HG03159 (cell line): ENCODE data around the gene SH3BP2.

Experiments
- ATAC-seq: cut with Tn5 transposase; IDR thresholded peaks from one replicate; pipeline ENCODE4 v1.9.1; 2021; ENCODE audit warnings: mild to moderate bottlenecking, moderate library complexity; ENCODE audit not compliant: unreplicated experiment

The SH3BP2 gene

DNA sequence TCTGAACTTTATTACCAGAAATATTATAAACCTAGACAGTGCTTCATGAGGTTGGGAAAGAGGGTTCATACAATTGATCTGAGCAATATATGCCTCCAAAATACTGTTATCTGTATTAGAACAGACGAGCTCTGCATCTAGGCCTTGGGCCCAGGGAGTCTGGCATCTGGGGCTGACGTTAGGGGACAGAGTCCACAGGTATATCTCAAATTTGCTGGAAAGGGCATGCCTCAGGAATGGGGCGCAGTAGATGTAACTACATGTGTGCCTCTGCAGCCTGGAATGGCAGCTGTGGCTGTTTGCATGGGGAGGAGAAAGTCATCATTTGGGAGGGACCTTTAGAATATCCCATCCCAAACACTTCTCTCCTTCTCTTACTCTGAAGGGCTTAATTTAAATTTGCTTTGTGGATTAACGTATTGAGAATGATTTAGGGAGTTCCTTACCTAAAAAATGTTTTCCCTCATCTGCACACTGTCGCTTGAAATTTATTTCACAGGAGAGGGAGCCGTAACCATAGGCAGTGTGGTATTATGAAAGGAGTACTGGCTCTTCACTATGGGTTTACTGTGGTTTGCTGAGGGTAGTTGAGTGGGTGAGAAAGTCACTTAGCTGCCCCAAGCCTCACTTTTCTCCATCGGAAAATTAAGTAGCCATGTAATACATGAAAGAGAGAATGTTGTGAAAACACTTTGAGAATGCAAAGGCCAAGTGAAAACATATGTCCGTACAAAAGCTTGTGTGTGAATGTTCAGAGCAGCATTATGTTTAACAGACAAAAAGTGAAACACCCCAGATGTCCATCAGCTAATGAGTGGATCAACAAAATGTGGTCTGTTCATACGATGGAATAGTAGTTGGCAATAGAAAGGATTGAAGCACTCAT is 56.6 kb downstream of the SH3BP2 start:
- no peak for ATAC-seq

- no peak for ATAC-seq
Observed at GRCh38 chr4:2850966-2851798, 58.3 kb downstream of the SH3BP2 start.

GRCh38 chr4:2852481-2852921 is 59.6 kb downstream of the SH3BP2 start:
- ATAC-seq = peak; percentile 56

GRCh38 chr4:2855584-2855983 is 62.7 kb downstream of the SH3BP2 start:
- no peak for ATAC-seq

DNA sequence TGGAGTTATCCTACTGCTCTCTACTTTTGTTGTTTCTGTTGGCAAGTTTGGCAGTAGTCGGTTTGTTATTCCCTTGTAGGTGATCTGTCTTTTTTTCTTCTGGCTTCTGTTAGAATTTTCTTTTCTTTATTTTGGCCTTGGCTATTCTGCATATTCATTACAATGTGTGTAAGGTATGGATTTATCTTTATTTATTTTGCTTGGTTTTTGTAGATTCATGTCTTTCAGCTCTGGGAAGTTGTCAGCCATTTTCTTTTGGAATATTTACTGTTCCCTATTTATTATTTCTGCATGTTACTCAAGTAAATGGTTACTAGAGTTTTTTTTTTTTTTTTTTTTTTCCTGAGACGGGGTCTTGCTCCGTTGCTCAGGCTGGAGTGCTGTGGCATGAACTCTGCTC is 63.4 kb downstream of the SH3BP2 start:
- no peak for ATAC-seq

DNA sequence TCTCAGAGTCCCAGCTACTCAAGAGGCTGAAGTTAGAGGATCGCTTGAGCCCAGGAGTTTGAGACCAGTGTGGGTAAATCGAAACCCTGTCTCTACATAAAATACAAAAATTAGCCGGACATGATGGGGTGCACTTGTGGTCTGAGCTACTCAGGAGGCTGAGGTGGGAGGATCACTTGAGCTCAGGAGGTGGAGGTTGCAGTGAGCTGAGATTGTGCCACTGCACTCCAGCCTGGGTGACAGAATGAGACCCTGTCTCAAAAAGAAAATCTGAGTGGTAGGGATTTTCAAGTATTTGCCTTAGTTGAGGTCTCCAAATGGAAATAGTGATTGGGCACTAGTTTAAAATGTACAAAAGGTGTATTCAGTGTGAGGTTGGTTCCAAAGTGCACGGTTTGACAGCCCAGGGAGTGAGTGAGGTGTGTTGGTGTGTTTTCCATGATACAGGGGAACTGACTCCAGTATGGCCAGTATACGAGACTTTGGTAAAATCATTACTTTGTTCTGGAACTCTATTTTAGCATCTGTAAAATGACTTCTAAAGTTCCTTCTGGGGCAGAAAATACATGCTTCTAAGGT is 64.6 kb downstream of the SH3BP2 start:
- no peak for ATAC-seq

GRCh38 chr4:2858451-2859217 is 65.7 kb downstream of the SH3BP2 start:
- no peak for ATAC-seq

DNA sequence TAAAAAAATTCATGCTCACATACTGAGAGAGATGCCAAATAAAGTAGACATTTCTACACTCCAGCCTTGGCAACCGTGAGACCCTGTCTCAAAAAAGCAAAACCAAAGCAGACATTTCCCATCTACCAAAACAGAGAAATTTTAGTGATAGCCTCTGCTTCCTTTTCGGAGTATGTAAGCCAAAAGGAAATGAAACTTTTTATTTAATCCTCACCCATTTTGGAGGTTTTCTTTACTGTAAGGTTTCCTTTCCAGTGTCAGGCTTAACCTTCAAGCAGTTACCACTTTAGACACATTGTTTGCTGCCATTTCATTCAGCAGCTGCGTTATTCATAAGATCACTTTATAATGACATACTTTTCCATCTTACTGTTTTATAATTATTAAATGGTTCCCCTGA is 66.6 kb downstream of the SH3BP2 start:
- ATAC-seq = no peak

- ATAC-seq = no peak
Observed at GRCh38 chr4:2860391-2861348, 67.8 kb downstream of the SH3BP2 start.

- ATAC-seq = no peak
Observed at GRCh38 chr4:2861631-2862436, 68.9 kb downstream of the SH3BP2 start.

GRCh38 chr4:2862528-2862927 is 69.6 kb downstream of the SH3BP2 start:
- ATAC-seq = no peak

- no peak for ATAC-seq
Observed at GRCh38 chr4:2863649-2864048, 70.8 kb downstream of the SH3BP2 start.

GRCh38 chr4:2865196-2865780 is 72.4 kb downstream of the SH3BP2 start:
- no peak for ATAC-seq

- ATAC-seq = no peak
Observed at GRCh38 chr4:2866160-2866861, 73.4 kb downstream of the SH3BP2 start.

DNA sequence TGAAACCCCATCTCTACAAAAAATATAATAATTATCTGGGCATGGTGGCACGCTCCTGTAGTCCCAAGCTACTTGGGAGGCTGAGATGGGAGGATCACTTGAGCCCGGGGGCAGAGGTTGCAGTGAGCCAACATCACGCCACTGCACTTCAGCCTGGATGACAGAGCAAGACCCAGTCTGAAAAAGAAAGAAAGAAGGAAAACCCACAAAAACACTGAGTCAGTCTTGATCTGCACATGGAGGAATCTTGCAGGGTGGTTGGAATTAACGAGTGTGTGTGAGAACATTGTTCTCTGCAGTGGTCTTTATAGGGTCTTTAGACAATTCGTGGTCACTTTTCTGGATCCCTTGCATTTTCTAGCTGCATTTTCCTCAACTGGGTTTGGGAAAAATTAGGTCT is 74.0 kb downstream of the SH3BP2 start:
- no peak for ATAC-seq

- ATAC-seq = no peak
Observed at GRCh38 chr4:2867758-2868491, 75.0 kb downstream of the SH3BP2 start.

- ATAC-seq = no peak
Observed at GRCh38 chr4:2868877-2869487, 76.1 kb downstream of the SH3BP2 start.
